Left hindlimb (tissue), 1 donor: ENCODE data around the gene DEK.

Experiments
- DNase-seq: peaks from one replicate; pipeline ENCODE4 v3.0.0-alpha.2; 2018

DEK gene

GRCh38 chr6:18265787-18266522 is 1.6 kb upstream of the DEK start:
- DNase-seq = no peak

- DNase-seq = no peak
These were observed 620 bp upstream of the DEK start for GRCh38 chr6:18264923-18265377.

- no peak for DNase-seq
These were observed 712 bp downstream of the DEK start for GRCh38 chr6:18263418-18264218.

- DNase-seq = no peak
These were observed 1.5 kb downstream of the DEK start for GRCh38 chr6:18262702-18263417.

- no peak for DNase-seq
These were observed 2.5 kb downstream of the DEK start for GRCh38 chr6:18261877-18262276.

GRCh38 chr6:18260448-18261106 is 3.8 kb downstream of the DEK start:
- DNase-seq = peak; percentile 48

GRCh38 chr6:18259675-18260447 is 4.5 kb downstream of the DEK start:
- no peak for DNase-seq

GRCh38 chr6:18254793-18255192 is 9.5 kb downstream of the DEK start:
- DNase-seq = no peak

GRCh38 chr6:18253635-18254034 is 10.7 kb downstream of the DEK start:
- DNase-seq = no peak

GRCh38 chr6:18249271-18249670 is 15.1 kb downstream of the DEK start:
- DNase-seq = no peak

- DNase-seq = no peak
These were observed 15.6 kb downstream of the DEK start for GRCh38 chr6:18248698-18249097.

GRCh38 chr6:18247002-18247401 is 17.3 kb downstream of the DEK start:
- no peak for DNase-seq

- DNase-seq = no peak
These were observed 18.1 kb downstream of the DEK start for GRCh38 chr6:18246205-18246604.

- no peak for DNase-seq
These were observed 18.7 kb downstream of the DEK start for GRCh38 chr6:18245642-18246041.

- no peak for DNase-seq
These were observed 19.3 kb downstream of the DEK start for GRCh38 chr6:18245079-18245478.

- DNase-seq = no peak
These were observed 20.1 kb downstream of the DEK start for GRCh38 chr6:18244251-18244650.

- DNase-seq = no peak
These were observed 20.9 kb downstream of the DEK start for GRCh38 chr6:18243302-18243893.

- DNase-seq = no peak
These were observed 22.1 kb downstream of the DEK start for GRCh38 chr6:18242062-18242851.

- DNase-seq = no peak
These were observed 22.9 kb downstream of the DEK start for GRCh38 chr6:18241208-18242038.

GRCh38 chr6:18240230-18240629 is 24.1 kb downstream of the DEK start:
- no peak for DNase-seq
